ENCODE data around the gene ZNF692.

ZNF692 gene

DNA sequence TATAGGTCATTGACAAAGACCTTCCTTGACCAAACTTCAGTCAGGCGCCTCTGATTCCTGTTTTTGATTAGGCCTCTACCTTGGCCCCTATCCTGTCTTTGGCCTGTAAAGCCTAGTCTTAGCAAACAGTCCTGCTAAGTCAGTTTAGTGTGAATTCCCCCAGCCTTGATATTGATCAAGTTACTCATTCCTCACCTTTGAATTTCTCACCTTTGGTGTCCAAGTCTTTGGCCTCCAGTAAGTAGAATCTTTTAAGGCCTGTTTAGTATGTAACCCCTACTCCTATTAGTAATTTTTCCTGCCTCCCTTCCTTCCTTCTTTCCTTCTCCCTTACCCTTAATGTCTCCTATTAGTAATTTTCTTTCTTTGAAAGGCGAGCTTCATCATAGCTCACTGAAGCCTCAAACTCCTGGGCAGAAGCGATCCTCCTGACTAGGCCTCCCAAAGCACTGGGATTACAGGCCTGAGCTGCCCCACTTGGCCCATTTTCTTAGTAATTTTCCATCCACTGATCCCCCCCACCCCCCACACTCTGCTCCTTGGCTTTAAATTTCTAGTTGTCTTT lies 13.0 kb upstream of the ZNF692 start:
- no peak for DNase-seq
- H3K4me3 ChIP-seq (ENCODE audit: low read depth, low read length), result peak overlapping the region; percentile 96; the same call in 1 of the 2 replicates
- H3K36me3 ChIP-seq, result no peaks in the 10 kb centered on the region

GRCh38 chr1:248862998-248863881 lies 4.4 kb upstream of the ZNF692 start:
- Histone ChIP-seq H3K27me3 (no peaks in the 10 kb centered on the region), H3K4me3 (ENCODE audit: low read depth, low read length) (peak overlapping the region; percentile 72), H3K4me1 (no peaks in the 10 kb centered on the region), H3K9me3 (no peaks in the 10 kb centered on the region), H3K36me3 (no peaks in the 10 kb centered on the region)
- TF ChIP-seq, protein P1, sequence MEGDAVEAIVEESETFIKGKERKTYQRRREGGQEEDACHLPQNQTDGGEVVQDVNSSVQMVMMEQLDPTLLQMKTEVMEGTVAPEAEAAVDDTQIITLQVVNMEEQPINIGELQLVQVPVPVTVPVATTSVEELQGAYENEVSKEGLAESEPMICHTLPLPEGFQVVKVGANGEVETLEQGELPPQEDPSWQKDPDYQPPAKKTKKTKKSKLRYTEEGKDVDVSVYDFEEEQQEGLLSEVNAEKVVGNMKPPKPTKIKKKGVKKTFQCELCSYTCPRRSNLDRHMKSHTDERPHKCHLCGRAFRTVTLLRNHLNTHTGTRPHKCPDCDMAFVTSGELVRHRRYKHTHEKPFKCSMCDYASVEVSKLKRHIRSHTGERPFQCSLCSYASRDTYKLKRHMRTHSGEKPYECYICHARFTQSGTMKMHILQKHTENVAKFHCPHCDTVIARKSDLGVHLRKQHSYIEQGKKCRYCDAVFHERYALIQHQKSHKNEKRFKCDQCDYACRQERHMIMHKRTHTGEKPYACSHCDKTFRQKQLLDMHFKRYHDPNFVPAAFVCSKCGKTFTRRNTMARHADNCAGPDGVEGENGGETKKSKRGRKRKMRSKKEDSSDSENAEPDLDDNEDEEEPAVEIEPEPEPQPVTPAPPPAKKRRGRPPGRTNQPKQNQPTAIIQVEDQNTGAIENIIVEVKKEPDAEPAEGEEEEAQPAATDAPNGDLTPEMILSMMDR (IDR thresholded peaks at IDR 0.05; ENCODE audit: low read depth, low read length), result no peak
- DNase-seq, result peak; percentile 95

More for the DNA sequence above, 13.0 kb upstream of the ZNF692 start:
- no peaks in the 10 kb centered on the region for H3K4me1 ChIP-seq
- H3K27me3 ChIP-seq, result no peaks in the 10 kb centered on the region
- TF ChIP-seq, protein P1 (IDR thresholded peaks at IDR 0.05; ENCODE audit: low read depth, low read length), result no peak
- no peaks in the 10 kb centered on the region for H3K9me3 ChIP-seq

GRCh38 chr1:248862695-248862997 lies 3.8 kb upstream of the ZNF692 start:
- Histone ChIP-seq H3K9me3 (no peaks in the 10 kb centered on the region), H3K36me3 (no peaks in the 10 kb centered on the region), H3K27me3 (no peaks in the 10 kb centered on the region), H3K4me1 (no peaks in the 10 kb centered on the region), H3K4me3 (ENCODE audit: low read depth, low read length) (peak overlapping the region; percentile 72)
- no peak for DNase-seq
- TF ChIP-seq, protein P1 (IDR thresholded peaks at IDR 0.05; ENCODE audit: low read depth, low read length), result no peak

GRCh38 chr1:248861616-248862015 lies 2.7 kb upstream of the ZNF692 start:
- no peaks in the 10 kb centered on the region for H3K4me1 ChIP-seq
- H3K36me3 ChIP-seq, result no peaks in the 10 kb centered on the region
- no peak for DNase-seq
- no peaks in the 10 kb centered on the region for H3K9me3 ChIP-seq
- TF ChIP-seq, protein P1 (IDR thresholded peaks at IDR 0.05; ENCODE audit: low read depth, low read length), result no peak
- H3K27me3 ChIP-seq, result no peaks in the 10 kb centered on the region
- H3K4me3 ChIP-seq (ENCODE audit: low read depth, low read length), result no peak overlapping the region

DNA sequence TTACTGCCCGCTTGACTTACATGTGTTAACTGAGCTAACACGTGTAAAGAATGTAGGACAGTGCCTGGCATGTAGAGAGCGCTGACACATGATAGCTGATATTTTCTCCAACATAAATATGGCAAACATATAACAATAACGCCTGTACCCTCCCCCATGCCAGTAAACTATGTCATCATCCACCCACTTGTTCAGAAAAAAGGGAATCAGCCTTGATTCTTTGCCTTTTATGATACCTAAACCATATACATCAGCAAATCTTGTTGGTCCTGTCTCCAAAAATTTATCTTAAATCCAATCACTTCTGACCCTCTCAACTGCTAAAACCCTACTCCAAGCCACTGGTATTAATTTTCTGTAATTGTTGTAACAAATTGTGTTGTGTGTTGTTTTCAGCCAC lies 1.1 kb upstream of the ZNF692 start:
- H3K4me1 ChIP-seq, result no peaks in the 10 kb centered on the region
- TF ChIP-seq, protein P1 (IDR thresholded peaks at IDR 0.05; ENCODE audit: low read depth, low read length), result no peak
- no peak for DNase-seq
- H3K36me3 ChIP-seq, result peaks cover 5% of the 10 kb centered on the region
- no peak overlapping the region for H3K4me3 ChIP-seq (ENCODE audit: low read depth, low read length)
- H3K9me3 ChIP-seq, result no peaks in the 10 kb centered on the region
- no peaks in the 10 kb centered on the region for H3K27me3 ChIP-seq

Data from BE2C (cell line).